ENCODE measurements around the gene IFITM5. TPM values are rescaled to one million over a fixed set of nuclear protein-coding genes. Genes with fewer than 3 reads are reported as not detected.

IFITM5 gene
- total and polyA plus RNA-seq, 2 donors (not counting 1 experiment from before 2014, with no cell fraction given): not detected

- TF ChIP-seq EZH2 (IDR thresholded peaks at IDR 0.05; ENCODE audit: borderline replicate concordance, insufficient read depth, low read depth, low read length, poor library complexity, severe bottlenecking): no peak
- TF ChIP-seq, protein P1, sequence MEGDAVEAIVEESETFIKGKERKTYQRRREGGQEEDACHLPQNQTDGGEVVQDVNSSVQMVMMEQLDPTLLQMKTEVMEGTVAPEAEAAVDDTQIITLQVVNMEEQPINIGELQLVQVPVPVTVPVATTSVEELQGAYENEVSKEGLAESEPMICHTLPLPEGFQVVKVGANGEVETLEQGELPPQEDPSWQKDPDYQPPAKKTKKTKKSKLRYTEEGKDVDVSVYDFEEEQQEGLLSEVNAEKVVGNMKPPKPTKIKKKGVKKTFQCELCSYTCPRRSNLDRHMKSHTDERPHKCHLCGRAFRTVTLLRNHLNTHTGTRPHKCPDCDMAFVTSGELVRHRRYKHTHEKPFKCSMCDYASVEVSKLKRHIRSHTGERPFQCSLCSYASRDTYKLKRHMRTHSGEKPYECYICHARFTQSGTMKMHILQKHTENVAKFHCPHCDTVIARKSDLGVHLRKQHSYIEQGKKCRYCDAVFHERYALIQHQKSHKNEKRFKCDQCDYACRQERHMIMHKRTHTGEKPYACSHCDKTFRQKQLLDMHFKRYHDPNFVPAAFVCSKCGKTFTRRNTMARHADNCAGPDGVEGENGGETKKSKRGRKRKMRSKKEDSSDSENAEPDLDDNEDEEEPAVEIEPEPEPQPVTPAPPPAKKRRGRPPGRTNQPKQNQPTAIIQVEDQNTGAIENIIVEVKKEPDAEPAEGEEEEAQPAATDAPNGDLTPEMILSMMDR (IDR thresholded peaks at IDR 0.05): no peak
- no peak overlapping the region for H2AFZ ChIP-seq (ENCODE audit: insufficient read depth, low read depth, low read length, poor library complexity, severe bottlenecking)
- H3K4me2 ChIP-seq (replicated peaks; ENCODE audit: low read depth, low read length, poor library complexity, severe bottlenecking): no peak overlapping the region
- no peaks in the 10 kb centered on the region for H3K36me3 ChIP-seq (replicated peaks in 1 of 2; ENCODE audit: control extremely low read depth in 1 of 2, control insufficient read depth in 1 of 2, extremely low read depth in 1 of 2, insufficient read depth in 2 of 2, low read length in 1 of 2)
- no peak for DNase-seq
- Mint-ChIP-seq H3K4me3 (no peak overlapping the region), H3K4me1 (peaks cover 39% of the 10 kb centered on the region), H3K27ac (no peak overlapping the region), H3K9me3 (ENCODE audit: insufficient read depth) (no peaks in the 10 kb centered on the region), H3K27me3 (peaks cover 35% of the 10 kb centered on the region)
- H3K9ac ChIP-seq (ENCODE audit: low read length): no peak overlapping the region
- ChIA-PET POLR2A (interaction anchor here (0.7 to 1.1 kb wide), 2 partner anchors 9 to 11 kb away, joined by 4 to 6 read pairs; no protein-coding TSS in a partner anchor), CTCF (interaction anchor here (3.3 kb wide), 1 partner anchor 33 kb away, joined by 19 read pairs; no protein-coding TSS in a partner anchor)
- no peak overlapping the region for H3K4me3 ChIP-seq (ENCODE audit: control extremely low read depth in 1 of 5, extremely low read depth in 1 of 5, insufficient read depth in 1 of 5, low read depth in 2 of 5, low read length in 4 of 5)
- ATAC-seq (ENCODE audit: low read depth): no peak
- H3K27ac ChIP-seq (ENCODE audit: low read length in 2 of 2): no peak overlapping the region
- peaks cover 5% of the 10 kb centered on the region for H4K20me1 ChIP-seq (ENCODE audit: control insufficient read depth, insufficient read depth, low read length, poor library complexity, severe bottlenecking)
- H3K9me3 ChIP-seq (ENCODE audit: control extremely low read depth in 1 of 3, control insufficient read depth in 2 of 3, insufficient read depth in 1 of 3, low read length in 2 of 3): peaks cover 0 to 18% (median 0%) of the 10 kb centered on the region in 3 donors
- intact Hi-C loops (cut with micrococcal nuclease): no loop called here
- peaks cover 0 to 59% (median 23%) of the 10 kb centered on the region in 4 experiments for H3K27me3 ChIP-seq (replicated peaks in 1 of 4; ENCODE audit: control extremely low read depth in 1 of 4, control insufficient read depth in 3 of 4, insufficient read depth in 4 of 4, low read length in 3 of 4)
- H3K79me2 ChIP-seq (ENCODE audit: control insufficient read depth, insufficient read depth, low read length): peaks cover 6% of the 10 kb centered on the region
- WGBS (ENCODE audit: insufficient coverage): 93% methylated on average over 11 of the region's 23 CpGs
- H3K4me1 ChIP-seq (ENCODE audit: control insufficient read depth in 2 of 2, insufficient read depth in 2 of 2, low read length in 2 of 2): peaks cover 47 to 50% of the 10 kb centered on the region in 2 donors
These were observed 15.8 kb downstream of the IFITM5 start for GRCh38 chr11:283405-284104.
